Fibroblast of lung (primary cell): ENCODE measurements around the gene CX3CL1.

Source experiments
- CTCF ChIP-seq, 2 donors: IDR thresholded peaks in 1 of 2; conservative IDR thresholded peaks in 1 of 2; 1 replicate in 1 of 2; 2 replicates in 1 of 2; pipeline ENCODE4 v1.5.1; 2011 to 2012; ENCODE audit warnings: low read length in 2 of 2, control low read depth in 1 of 2, inconsistent platforms in 1 of 2, low read depth in 1 of 2, mild to moderate bottlenecking in 1 of 2
- EZH2 ChIP-seq: IDR thresholded peaks from 2 replicates; pipeline ENCODE4 v1.5.1; 2012; ENCODE audit warnings: low read length, control low read depth, mild to moderate bottlenecking; ENCODE audit errors: missing control alignments

- TF ChIP-seq CTCF (conservative IDR thresholded peaks at IDR 0.05 in 1 of 2, IDR thresholded peaks at IDR 0.05 in 1 of 2; ENCODE audit: low read depth in 1 of 2, low read length in 2 of 2) (no peak), EZH2 (no peak)
Measured at GRCh38 chr16:57412584-57412983, 40.3 kb downstream of the CX3CL1 start.
